GM12878 (cell line): Measurements from ENCODE around the gene DHX32. TPM values are rescaled to one million over a fixed set of nuclear protein-coding genes. Genes with fewer than 3 reads are reported as not detected.

ENCODE experiments used
- ASH2L ChIP-seq: fragments of 300-600, 200-600 bp; sonication (generic); IDR thresholded peaks from 2 replicates; pipeline ENCODE4 v1.6.1; 2017; ENCODE audit warnings: low read depth, mild to moderate bottlenecking, borderline replicate concordance
- FOXK2 ChIP-seq: fragments of 450-650 bp; IDR thresholded peaks from 2 replicates; pipeline ENCODE4 v1.6.1; 2017; ENCODE audit warnings: mild to moderate bottlenecking, moderate library complexity
- IKZF2 ChIP-seq, 2 experiments: fragments of 450-650 bp; IDR thresholded peaks; 2 replicates each; pipeline ENCODE4 v1.6.1; 2017; ENCODE audit warnings: mild to moderate bottlenecking in 2 of 2, moderate library complexity in 2 of 2
- IRF3 ChIP-seq: fragments of 450-650 bp; IDR thresholded peaks from 2 replicates; pipeline ENCODE4 v1.6.1; 2014; ENCODE audit warnings: mild to moderate bottlenecking
- NFXL1 ChIP-seq: fragments of 450-650 bp; IDR thresholded peaks from 2 replicates; pipeline ENCODE4 v1.6.1; 2017; ENCODE audit warnings: antibody characterized with exemption, mild to moderate bottlenecking, borderline replicate concordance
- SRF ChIP-seq, 2 experiments: IDR thresholded peaks; 2 replicates each; pipeline ENCODE4 v1.6.1; 2011; ENCODE audit warnings: low read depth in 2 of 2, low read length in 2 of 2, mild to moderate bottlenecking in 1 of 2, moderate library complexity in 1 of 2
- polyA plus RNA-seq, 11 experiments: library from polyadenylated mRNA; depleted of rRNA in 4 of 11; unstranded in 6 of 11; stranded (reverse) in 5 of 11; fragments of >200 nt; fragmentation: Nextera tagmentation in 4 of 11; fragmentation: Illumina TruSeq in 1 of 11; extraction: Ambion mirVana in 4 of 11; extraction: Trizol in 1 of 11; gene quantifications; 1 replicate in 1 of 11; 2 replicates in 10 of 11; pipeline versions ENCODE4 v1.2.1 to v1.2.3, GENCODE V29; 2011 to 2016; ENCODE audit warnings: inconsistent platforms in 2 of 11, missing spikeins in 2 of 11, low read depth in 1 of 11
- total RNA-seq, 4 experiments: library from RNA; depleted of rRNA in 3 of 4; stranded (reverse); fragments of >200 nt in 3 of 4; fragmentation: Illumina TruSeq in 1 of 4; extraction: Trizol in 1 of 4; gene quantifications; 2 replicates each; pipeline versions ENCODE4 v1.2.1 to v1.2.3, GENCODE V29; 2013 to 2021
- TF ChIP-seq, protein P1 (sequence below): IDR thresholded peaks from 2 replicates; pipeline ENCODE4 v1.6.1; 2011; ENCODE audit warnings: mild to moderate bottlenecking, low read depth, low read length, moderate library complexity; ENCODE audit not compliant: insufficient replicate concordance
- TF ChIP-seq, protein P2 (sequence below): fragments of 450-650 bp; formaldehyde crosslinking; IDR thresholded peaks from 2 replicates; pipeline ENCODE4 v1.4.0; 2022; ENCODE audit warnings: mild to moderate bottlenecking, moderate library complexity

Gene DHX32
- total and polyA plus RNA-seq, 10 of the 15 experiments (the other 5 are each of a cell fraction or from before 2014, with no cell fraction given) = 5.4 to 21.0 (median 16.0) TPM

GRCh38 chr10:125882596-125882995 lies 1.5 kb upstream of the DHX32 start (continued):
- TF ChIP-seq IRF3 (no peak), FOXK2 (no peak), IKZF2 (IDR thresholded peaks at IDR 0.05) (no peak), ASH2L (no peak), NFXL1 (no peak), SRF (IDR thresholded peaks at IDR 0.05; ENCODE audit: low read depth in 2 of 2, low read length in 2 of 2) (no peak)
- TF ChIP-seq, protein P1, sequence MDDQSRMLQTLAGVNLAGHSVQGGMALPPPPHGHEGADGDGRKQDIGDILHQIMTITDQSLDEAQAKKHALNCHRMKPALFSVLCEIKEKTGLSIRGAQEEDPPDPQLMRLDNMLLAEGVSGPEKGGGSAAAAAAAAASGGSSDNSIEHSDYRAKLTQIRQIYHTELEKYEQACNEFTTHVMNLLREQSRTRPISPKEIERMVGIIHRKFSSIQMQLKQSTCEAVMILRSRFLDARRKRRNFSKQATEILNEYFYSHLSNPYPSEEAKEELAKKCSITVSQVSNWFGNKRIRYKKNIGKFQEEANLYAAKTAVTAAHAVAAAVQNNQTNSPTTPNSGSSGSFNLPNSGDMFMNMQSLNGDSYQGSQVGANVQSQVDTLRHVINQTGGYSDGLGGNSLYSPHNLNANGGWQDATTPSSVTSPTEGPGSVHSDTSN = no peak
- TF ChIP-seq, protein P2, sequence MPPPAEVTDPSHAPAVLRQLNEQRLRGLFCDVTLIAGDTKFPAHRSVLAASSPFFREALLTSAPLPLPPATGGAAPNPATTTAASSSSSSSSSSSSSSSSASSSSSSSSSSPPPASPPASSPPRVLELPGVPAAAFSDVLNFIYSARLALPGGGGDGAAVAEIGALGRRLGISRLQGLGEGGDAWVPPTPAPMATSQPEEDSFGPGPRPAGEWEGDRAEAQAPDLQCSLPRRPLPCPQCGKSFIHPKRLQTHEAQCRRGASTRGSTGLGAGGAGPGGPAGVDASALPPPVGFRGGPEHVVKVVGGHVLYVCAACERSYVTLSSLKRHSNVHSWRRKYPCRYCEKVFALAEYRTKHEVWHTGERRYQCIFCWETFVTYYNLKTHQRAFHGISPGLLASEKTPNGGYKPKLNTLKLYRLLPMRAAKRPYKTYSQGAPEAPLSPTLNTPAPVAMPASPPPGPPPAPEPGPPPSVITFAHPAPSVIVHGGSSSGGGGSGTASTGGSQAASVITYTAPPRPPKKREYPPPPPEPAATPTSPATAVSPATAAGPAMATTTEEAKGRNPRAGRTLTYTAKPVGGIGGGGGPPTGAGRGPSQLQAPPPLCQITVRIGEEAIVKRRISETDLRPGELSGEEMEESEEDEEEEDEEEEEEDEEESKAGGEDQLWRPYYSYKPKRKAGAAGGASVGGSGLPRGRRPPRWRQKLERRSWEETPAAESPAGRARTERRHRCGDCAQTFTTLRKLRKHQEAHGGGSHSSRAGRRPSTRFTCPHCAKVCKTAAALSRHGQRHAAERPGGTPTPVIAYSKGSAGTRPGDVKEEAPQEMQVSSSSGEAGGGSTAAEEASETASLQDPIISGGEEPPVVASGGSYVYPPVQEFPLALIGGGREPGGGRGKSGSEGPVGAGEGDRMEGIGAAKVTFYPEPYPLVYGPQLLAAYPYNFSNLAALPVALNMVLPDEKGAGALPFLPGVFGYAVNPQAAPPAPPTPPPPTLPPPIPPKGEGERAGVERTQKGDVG = no peak
